H1 (cell line): Measurements from ENCODE around the gene CBLB. TPM values are rescaled to one million over a fixed set of nuclear protein-coding genes. Genes with fewer than 3 reads are reported as not detected.

Source experiments
- CTCF ChIA-PET: fragments of 300-600 bp; sonication (Branson Sonifier 250); formaldehyde crosslinking; loops from one replicate; lab custom pipeline; 2021; ENCODE audit not compliant: partially characterized antibody; lab: Charles Lee
- POLR2A ChIA-PET: fragments of 300-600 bp; sonication (Branson Sonifier 250); formaldehyde crosslinking; loops from one replicate; lab custom pipeline; 2021; ENCODE audit warnings: inconsistent platforms; ENCODE audit not compliant: partially characterized antibody; lab: Charles Lee
- DNase-seq, 2 experiments: peaks; one replicate each; pipeline versions ENCODE4 v3.0.0 to v3.0.0-alpha.2; 2010 to 2022; ENCODE audit warnings: low spot score in 2 of 2, low read depth in 1 of 2, mixed read lengths in 1 of 2
- FAIRE-seq: peaks from 2 replicates; lab custom pipeline; 2011; peaks lifted over from hg19 to GRCh38; lab: Jason Lieb, UNC
- H2AFZ ChIP-seq: 2 replicates; pipeline ENCODE4 v1.8.1; 2012; ENCODE audit warnings: low read length, inconsistent platforms
- H2AK5ac ChIP-seq: 2 replicates; pipeline ENCODE4 v1.6.1; 2013; ENCODE audit warnings: low read depth, low read length
- H2BK120ac ChIP-seq: replicated peaks from 2 replicates; pipeline ENCODE3; 2013; ENCODE audit warnings: low read depth, low read length, inconsistent platforms
- H2BK12ac ChIP-seq: 2 replicates; pipeline ENCODE4 v1.6.1; 2013; ENCODE audit warnings: low read depth, low read length
- H2BK15ac ChIP-seq: 2 replicates; pipeline ENCODE4 v1.6.1; 2013; ENCODE audit warnings: low read length
- H2BK20ac ChIP-seq: 2 replicates; pipeline ENCODE4 v1.6.1; 2013; ENCODE audit warnings: low read length
- H2BK5ac ChIP-seq: 2 replicates; pipeline ENCODE4 v1.6.1; 2013; ENCODE audit warnings: low read depth, low read length
- H3K14ac ChIP-seq: 2 replicates; pipeline ENCODE4 v1.6.1; 2013; ENCODE audit warnings: inconsistent platforms; ENCODE audit not compliant: insufficient read length
- H3K18ac ChIP-seq: 2 replicates; pipeline ENCODE4 v1.6.1; 2013; ENCODE audit warnings: low read length; ENCODE audit errors: extremely low read depth
- H3K23ac ChIP-seq: 2 replicates; pipeline ENCODE4 v1.6.1; 2013; ENCODE audit warnings: inconsistent platforms; ENCODE audit not compliant: insufficient read length
- H3K23me2 ChIP-seq: 2 replicates; pipeline ENCODE4 v1.6.1; 2013; ENCODE audit warnings: low read depth, low read length
- H3K27ac ChIP-seq: 2 replicates; pipeline ENCODE4 v1.6.1; 2011; ENCODE audit warnings: low read depth, low read length, inconsistent platforms
- H3K27me3 ChIP-seq, 4 experiments: replicated peaks in 1 of 4; 1 replicate in 1 of 4; 2 replicates in 3 of 4; pipeline versions ENCODE4 v1.6.1 to v1.8.1; 2011 to 2013; ENCODE audit warnings: low read length in 3 of 4, mild to moderate bottlenecking in 3 of 4, inconsistent platforms in 2 of 4, mixed read lengths in 2 of 4, moderate library complexity in 1 of 4; ENCODE audit not compliant: control insufficient read depth in 3 of 4, insufficient read depth in 3 of 4; ENCODE audit errors: extremely low read depth in 1 of 4
- H3K36me3 ChIP-seq, 4 experiments: 2 replicates each; pipeline versions ENCODE4 v1.6.1 to v1.8.1; 2011 to 2013; ENCODE audit warnings: mild to moderate bottlenecking in 4 of 4, low read length in 3 of 4, moderate library complexity in 2 of 4, control low read depth in 1 of 4, inconsistent platforms in 1 of 4; ENCODE audit not compliant: insufficient read depth in 4 of 4, control insufficient read depth in 2 of 4
- H3K4ac ChIP-seq: replicated peaks from 2 replicates; pipeline ENCODE3; 2013; ENCODE audit warnings: low read length, low read depth, mixed read lengths, inconsistent platforms; ENCODE audit not compliant: insufficient read length
- H3K4me1 ChIP-seq, 4 experiments: replicated peaks in 1 of 4; 1 replicate in 1 of 4; 2 replicates in 3 of 4; pipeline versions ENCODE4 v1.6.1 to v1.8.1; 2011 to 2013; ENCODE audit warnings: low read length in 3 of 4, inconsistent platforms in 2 of 4, mixed read lengths in 1 of 4; ENCODE audit not compliant: insufficient read depth in 4 of 4, control insufficient read depth in 3 of 4
- H3K4me2 ChIP-seq, 2 experiments: 2 replicates each; pipeline versions ENCODE4 v1.6.1 to v1.8.1; 2011 to 2013; ENCODE audit warnings: low read depth in 2 of 2, low read length in 2 of 2, control low read depth in 1 of 2, inconsistent platforms in 1 of 2, mild to moderate bottlenecking in 1 of 2; ENCODE audit not compliant: insufficient read depth in 1 of 2
- H3K4me3 ChIP-seq, 4 experiments: fragments of 200-600, 300-600 bp in 1 of 4; sonication (generic), shearing (Covaris generic), sonication (Bioruptor Twin) in 1 of 4; 2 replicates each; pipeline versions ENCODE4 v1.5.1 to v1.8.1; 2011 to 2016; ENCODE audit warnings: low read length in 4 of 4, low read depth in 3 of 4, control low read depth in 2 of 4, inconsistent platforms in 2 of 4, mild to moderate bottlenecking in 2 of 4, mixed read lengths in 1 of 4, moderate library complexity in 1 of 4; ENCODE audit not compliant: insufficient read depth in 2 of 4; ENCODE audit errors: extremely low read depth in 1 of 4
- H3K56ac ChIP-seq: replicated peaks from 2 replicates; pipeline ENCODE3; 2013; ENCODE audit warnings: low read depth, mild to moderate bottlenecking, mixed read lengths, low read length, inconsistent platforms; ENCODE audit not compliant: insufficient read length
- H3K79me1 ChIP-seq: 2 replicates; pipeline ENCODE4 v1.6.1; 2013; ENCODE audit warnings: low read depth, low read length, control low read depth
- H3K79me2 ChIP-seq, 2 experiments: 2 replicates each; pipeline versions ENCODE4 v1.6.1 to v1.8.1; 2012 to 2013; ENCODE audit warnings: low read length in 2 of 2, mild to moderate bottlenecking in 2 of 2, inconsistent platforms in 1 of 2; ENCODE audit not compliant: insufficient read depth in 2 of 2, control insufficient read depth in 1 of 2
- H3K9ac ChIP-seq, 4 experiments: replicated peaks in 1 of 4; 1 replicate in 1 of 4; 2 replicates in 3 of 4; pipeline versions ENCODE4 v1.6.1 to v1.8.1; 2011 to 2013; ENCODE audit warnings: low read depth in 3 of 4, low read length in 3 of 4, control low read depth in 2 of 4, mild to moderate bottlenecking in 2 of 4, moderate library complexity in 2 of 4, inconsistent platforms in 1 of 4; ENCODE audit errors: extremely low read depth in 1 of 4
- H3K9me3 ChIP-seq, 2 experiments: 2 replicates each; pipeline versions ENCODE4 v1.6.1 to v1.8.1; 2012 to 2013; ENCODE audit warnings: mild to moderate bottlenecking in 2 of 2, moderate library complexity in 2 of 2, control low read depth in 1 of 2, inconsistent platforms in 1 of 2, low read depth in 1 of 2, low read length in 1 of 2, mixed read lengths in 1 of 2; ENCODE audit not compliant: insufficient read depth in 2 of 2
- H4K20me1 ChIP-seq, 2 experiments: replicated peaks in 1 of 2; 2 replicates each; pipeline versions ENCODE3 to v1.8.1; 2011 to 2013; ENCODE audit warnings: inconsistent platforms in 2 of 2, low read length in 2 of 2, mild to moderate bottlenecking in 1 of 2; ENCODE audit not compliant: insufficient read depth in 2 of 2, control insufficient read depth in 1 of 2
- H4K5ac ChIP-seq: 2 replicates; pipeline ENCODE4 v1.6.1; 2013; ENCODE audit warnings: low read length, low read depth, mixed read lengths, inconsistent platforms; ENCODE audit not compliant: insufficient read length
- H4K8ac ChIP-seq: 2 replicates; pipeline ENCODE4 v1.8.0; 2013; ENCODE audit warnings: mild to moderate bottlenecking, moderate library complexity, low read length, inconsistent platforms; ENCODE audit not compliant: insufficient read depth; ENCODE audit errors: extremely low read depth
- H4K91ac ChIP-seq: replicated peaks from 2 replicates; pipeline ENCODE3; 2013; ENCODE audit warnings: low read length, mixed read lengths, inconsistent platforms; ENCODE audit not compliant: insufficient read length
- BACH1 ChIP-seq: IDR thresholded peaks from 2 replicates; pipeline ENCODE4 v1.6.1; 2012; ENCODE audit warnings: low read length, improper control_type of control experiment
- BRCA1 ChIP-seq: IDR thresholded peaks from 2 replicates; pipeline ENCODE4 v1.6.1; 2012; ENCODE audit warnings: low read depth, low read length, improper control_type of control experiment
- JUND ChIP-seq: IDR thresholded peaks from 2 replicates; pipeline ENCODE4 v1.6.1; 2011; ENCODE audit warnings: mild to moderate bottlenecking, improper control_type of control experiment, low read length
- NRF1 ChIP-seq: IDR thresholded peaks from 2 replicates; pipeline ENCODE4 v1.6.1; 2011; ENCODE audit warnings: mild to moderate bottlenecking, low read depth, low read length, improper control_type of control experiment
- POLR2A ChIP-seq, 2 experiments: IDR thresholded peaks; 1 replicate in 1 of 2; 2 replicates in 1 of 2; pipeline ENCODE4 v1.6.1; 2011; ENCODE audit warnings: low read depth in 2 of 2, low read length in 2 of 2, mild to moderate bottlenecking in 2 of 2; ENCODE audit errors: control extremely low read depth in 1 of 2
- POU5F1 ChIP-seq: IDR thresholded peaks from 2 replicates; pipeline ENCODE4 v1.6.1; 2011; ENCODE audit warnings: low read depth, mild to moderate bottlenecking, low read length, moderate library complexity
- RXRA ChIP-seq: IDR thresholded peaks from 2 replicates; pipeline ENCODE4 v1.6.1; 2011; ENCODE audit warnings: low read depth, mild to moderate bottlenecking, low read length, moderate library complexity; ENCODE audit not compliant: insufficient read depth
- ZNF274 ChIP-seq: IDR thresholded peaks from 2 replicates; pipeline ENCODE4 v1.7.0; 2012; ENCODE audit warnings: low read length, borderline replicate concordance; ENCODE audit errors: extremely low read depth
- WGBS, 2 experiments: shearing (Covaris generic) in 1 of 2; methylation state at CpG; one replicate each; pipeline versions ENCODE4 v1.1.6 to v1.1.7; 2013 to 2015; ENCODE audit warnings: low lambda C conversion rate in 2 of 2, mixed read lengths in 2 of 2, inconsistent platforms in 1 of 2, low coverage in 1 of 2, missing lambda C conversion rate in 1 of 2; ENCODE audit not compliant: insufficient replicate concordance in 2 of 2, insufficient coverage in 1 of 2, insufficient read length in 1 of 2; ENCODE audit errors: extremely low coverage in 1 of 2, missing lambda C conversion rate in 1 of 2; 5-methylcytosine and 5-hydroxymethylcytosine counted together
- polyA plus RNA-seq, 7 experiments: library from polyadenylated mRNA; depleted of rRNA in 3 of 7; stranded (reverse) in 5 of 7; unstranded in 2 of 7; fragments of >200 nt in 5 of 7; fragments of 200-250 nt in 2 of 7; gene quantifications; 1 replicate in 5 of 7; 2 replicates in 1 of 7; 4 replicates in 1 of 7; pipeline versions ENCODE4 v1.2.1 to v1.2.3, GENCODE V29; 2011 to 2013; ENCODE audit warnings: missing spikeins in 2 of 7, mixed read lengths in 2 of 7
- total RNA-seq: library from RNA; stranded (reverse); fragmentation: NEBNext Ultra II Directional; extraction: Animal tissue kit (Norgen Biotek cat#: 25700); gene quantifications from 2 replicates; pipeline ENCODE4 v1.2.1, GENCODE V29; 2021

The CBLB gene
- total and polyA plus RNA-seq, 2 of the 8 experiments (the other 6 are each of a cell fraction or from before 2014, with no cell fraction given) = 14.5 to 26.0 TPM

DNA sequence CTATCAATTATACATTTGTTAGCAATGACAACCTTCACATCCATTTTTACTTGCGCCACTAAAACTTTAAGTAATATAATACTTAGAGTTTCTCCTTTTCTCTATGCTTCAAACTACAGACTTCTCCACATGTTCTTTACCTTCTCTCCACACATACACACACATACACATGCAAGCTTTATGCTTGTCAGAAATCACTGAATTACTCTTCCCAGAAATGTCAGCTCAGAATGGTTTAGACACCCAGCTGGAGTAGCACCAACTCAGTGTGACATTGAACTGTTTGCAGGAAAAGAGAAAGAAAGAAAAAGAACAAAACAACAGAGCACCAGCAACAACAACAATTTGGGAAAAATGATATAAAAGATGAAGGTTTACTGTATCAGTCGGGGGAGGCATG, 20.9 kb downstream of the CBLB start:
- Histone ChIP-seq H3K23ac (no peak overlapping the region), H3K56ac (no peak overlapping the region), H3K9me3 (no peaks in the 10 kb centered on the region), H2AFZ (no peak overlapping the region), H2BK20ac (no peak overlapping the region), H3K4me2 (no peak overlapping the region), H3K27me3 (no peaks in the 10 kb centered on the region), H4K8ac (no peak overlapping the region), H3K23me2 (no peaks in the 10 kb centered on the region; the same call in 1 of the 2 replicates), H3K79me1 (no peaks in the 10 kb centered on the region), H3K4me1 (no peaks in the 10 kb centered on the region), H4K5ac (no peak overlapping the region), H4K20me1 (no peaks in the 10 kb centered on the region), H3K9ac (no peak overlapping the region), H3K79me2 (no peaks in the 10 kb centered on the region), H3K27ac (no peak overlapping the region), H3K14ac (no peak overlapping the region)
- FAIRE-seq (no peak), DNase-seq (no peak)
- CTCF ChIA-PET = interaction anchor here (0.7 kb wide), 1 partner anchor 977 kb away, joined by 3 read pairs; no protein-coding TSS in a partner anchor
- POLR2A ChIA-PET = no interaction called here
- 85% methylated on average over 2 of the region's 2 CpGs; no CpG with 5 or more reads in 1 of the 2 experiments for WGBS, 2 experiments
- no peak for TF ChIP-seq BACH1
- TF ChIP-seq NRF1 = no peak
- no peak for TF ChIP-seq ZNF274
- no peak for TF ChIP-seq POU5F1
- TF ChIP-seq BRCA1 = no peak
- no peak for TF ChIP-seq POLR2A (IDR thresholded peaks at IDR 0.05; ENCODE audit: control extremely low read depth in 1 of 2, low read depth in 2 of 2, low read length in 2 of 2)
- TF ChIP-seq JUND = no peak
- no peak for TF ChIP-seq RXRA
- TF ChIP-seq, all 59 proteins: peak for 0
- H2BK12ac ChIP-seq = no peak overlapping the region
- no peak overlapping the region for H2BK15ac ChIP-seq
- no peak overlapping the region for H3K4me3 ChIP-seq
- H2BK120ac ChIP-seq = no peak overlapping the region
- no peak overlapping the region for H2AK5ac ChIP-seq
- H3K18ac ChIP-seq = no peak overlapping the region
- no peak overlapping the region for H2BK5ac ChIP-seq
- no peak overlapping the region for H4K91ac ChIP-seq
- H3K36me3 ChIP-seq = peaks cover 0 to 13% (median 0%) of the 10 kb centered on the region in 4 experiments; a peak in 2 of 8 replicates
- peak overlapping the region; percentile 53 for H3K4ac ChIP-seq
